ENCODE data around the gene POU2AF1. TPM values are rescaled to one million over a fixed set of nuclear protein-coding genes. Genes with fewer than 3 reads are reported as not detected.

Gene POU2AF1
- total RNA-seq (1 to 10 TPM; 5.8 to 6.9 TPM), polyA plus RNA-seq (1 to 10 TPM; 2.0 to 3.1 TPM)
- long read RNA-seq, donor 1, result 0 reads
- long read RNA-seq, donor 2, result 0 reads
- long read RNA-seq, donor 3, partial matches to known transcripts, result 0 of 1 reads
- long read RNA-seq, donor 3, other reads (novel, unspliced or antisense), result 0 of 1 reads
- long read RNA-seq, donor 4, result 0 reads
- long read RNA-seq, donor 5, result 0 reads

- TF ChIP-seq CTCF (IDR thresholded peaks at IDR 0.05; ENCODE audit: control extremely low read depth, extremely low read depth), result no peak
- DNase-seq (peak; percentile 13 to 50 (median 22)), ATAC-seq (ENCODE audit: insufficient read depth, low FRiP score) (peak; percentile 27)
- Histone ChIP-seq H3K9ac (ENCODE audit: insufficient read depth in 1 of 2, low read length in 2 of 2) (no peak within 1 kb of the TSS), H3K9me3 (ENCODE audit: control insufficient read depth in 4 of 4, insufficient read depth in 3 of 4, low read length in 3 of 4) (no peaks in the 10 kb centered on the region), H3K27me3 (ENCODE audit: control insufficient read depth in 3 of 3, insufficient read depth in 3 of 3, low read length in 2 of 3) (no peaks in the 10 kb centered on the region), H3K27ac (ENCODE audit: low read depth in 1 of 2, low read length in 1 of 2) (no peak within 1 kb of the TSS), H3K4me3 (no peak within 1 kb of the TSS), H3K36me3 (ENCODE audit: control insufficient read depth in 4 of 4, insufficient read depth in 4 of 4, low read length in 4 of 4) (no peaks in the 10 kb centered on the region), H3K4me1 (ENCODE audit: control insufficient read depth in 5 of 5, insufficient read depth in 5 of 5, low read length in 5 of 5) (peaks cover 0 to 2% (median 0%) of the 10 kb centered on the region in 5 donors)
- WGBS, 2 donors, result 49 to 59% methylated on average over 33 of the region's 33 CpGs
Measured at GRCh38 chr11:111378861-111379601, at the start of gene POU2AF1. POU2AF1 (minus strand) TSS chr11:111379275; CDS start chr11:111379177, 98 bp downstream.

GRCh38 chr11:111428113-111428876, 49.2 kb upstream of the POU2AF1 start:
- TF ChIP-seq CTCF (IDR thresholded peaks at IDR 0.05; ENCODE audit: control extremely low read depth, extremely low read depth), result no peak
- H3K27me3 ChIP-seq (ENCODE audit: control insufficient read depth in 3 of 3, insufficient read depth in 3 of 3, low read length in 2 of 3), result no peaks in the 10 kb centered on the region
- no peak for ATAC-seq (ENCODE audit: insufficient read depth, low FRiP score)

GRCh38 chr11:111427471-111427912, 48.4 kb upstream of the POU2AF1 start:
- ATAC-seq (ENCODE audit: insufficient read depth, low FRiP score), result no peak
- H3K9ac ChIP-seq (ENCODE audit: insufficient read depth in 1 of 2, low read length in 2 of 2), result no peak overlapping the region
- H3K4me3 ChIP-seq, result no peak overlapping the region
- no peaks in the 10 kb centered on the region for H3K27me3 ChIP-seq (ENCODE audit: control insufficient read depth in 3 of 3, insufficient read depth in 3 of 3, low read length in 2 of 3)
- H3K9me3 ChIP-seq (ENCODE audit: control insufficient read depth in 4 of 4, insufficient read depth in 3 of 4, low read length in 3 of 4), result no peaks in the 10 kb centered on the region
- H3K4me1 ChIP-seq (ENCODE audit: control insufficient read depth in 5 of 5, insufficient read depth in 5 of 5, low read length in 5 of 5), result peaks cover 0 to 12% (median 0%) of the 10 kb centered on the region in 5 donors
- TF ChIP-seq CTCF (IDR thresholded peaks at IDR 0.05; ENCODE audit: control extremely low read depth, extremely low read depth), result no peak
- 42 to 45% methylated on average over 4 of the region's 4 CpGs for WGBS, 2 donors
- H3K27ac ChIP-seq (ENCODE audit: low read depth in 1 of 2, low read length in 1 of 2), result no peak overlapping the region
- DNase-seq, result peak; percentile 36 to 61 (median 46)
- H3K36me3 ChIP-seq (ENCODE audit: control insufficient read depth in 4 of 4, insufficient read depth in 4 of 4, low read length in 4 of 4), result no peaks in the 10 kb centered on the region

More at GRCh38 chr11:111428113-111428876, 49.2 kb upstream of the POU2AF1 start:
- no peak overlapping the region for H3K4me3 ChIP-seq
- no peaks in the 10 kb centered on the region for H3K9me3 ChIP-seq (ENCODE audit: control insufficient read depth in 4 of 4, insufficient read depth in 3 of 4, low read length in 3 of 4)
- 91 to 92% methylated on average over 5 of the region's 5 CpGs for WGBS, 2 donors
- H3K36me3 ChIP-seq (ENCODE audit: control insufficient read depth in 4 of 4, insufficient read depth in 4 of 4, low read length in 4 of 4), result no peaks in the 10 kb centered on the region
- DNase-seq, result no peak
- H3K9ac ChIP-seq (ENCODE audit: insufficient read depth in 1 of 2, low read length in 2 of 2), result no peak overlapping the region
- H3K27ac ChIP-seq (ENCODE audit: low read depth in 1 of 2, low read length in 1 of 2), result no peak overlapping the region
- H3K4me1 ChIP-seq (ENCODE audit: control insufficient read depth in 5 of 5, insufficient read depth in 5 of 5, low read length in 5 of 5), result peaks cover 0 to 12% (median 0%) of the 10 kb centered on the region in 5 donors

Measured in lung (tissue), 16 donors.